Uterus (tissue), 4 donors: Measurements from ENCODE around the gene LPP. TPM values are rescaled to one million over a fixed set of nuclear protein-coding genes. Genes with fewer than 3 reads are reported as not detected.

ENCODE experiments used
- DNase-seq, 2 donors: peaks; one replicate each; pipeline ENCODE4 v3.0.0-alpha.2; 2019 to 2020
- H3K27ac ChIP-seq, 2 donors: fragments of 200-600 bp; sonication (generic); 1 replicate in 1 of 2; 2 replicates in 1 of 2; pipeline ENCODE4 v1.5.1; 2016 to 2018
- H3K27me3 ChIP-seq, 2 donors: fragments of 200-600 bp; sonication (generic); one replicate each; pipeline ENCODE4 v1.5.1; 2018 to 2019; ENCODE audit warnings: control low read depth in 1 of 2
- H3K36me3 ChIP-seq, 2 donors: fragments of 200-600 bp; sonication (generic); one replicate each; pipeline ENCODE4 v1.5.1; 2019; ENCODE audit warnings: control low read depth in 1 of 2
- H3K4me1 ChIP-seq, 2 donors: fragments of 200-600 bp; sonication (generic); one replicate each; pipeline ENCODE4 v1.5.1; 2018 to 2019; ENCODE audit warnings: control low read depth in 1 of 2
- H3K4me3 ChIP-seq, 2 donors: fragments of 200-600 bp; sonication (generic); 1 replicate in 1 of 2; 2 replicates in 1 of 2; pipeline ENCODE4 v1.5.1; 2018 to 2019; ENCODE audit warnings: mild to moderate bottlenecking in 1 of 2
- H3K9me3 ChIP-seq, 2 donors: fragments of 200-600 bp; sonication (generic); one replicate each; pipeline ENCODE4 v1.5.1; 2019; ENCODE audit warnings: control low read depth in 1 of 2
- CTCF ChIP-seq, 4 experiments: fragments of 200-600 bp in 2 of 4; fragments of 450-650 bp in 2 of 4; sonication (generic) in 2 of 4; IDR thresholded peaks; one replicate each; pipeline ENCODE4 v1.5.1; 2016 to 2019; ENCODE audit warnings: antibody characterized with exemption in 4 of 4, mild to moderate bottlenecking in 2 of 4, moderate library complexity in 1 of 4
- POLR2A ChIP-seq, 2 donors: fragments of 450-650 bp; IDR thresholded peaks; one replicate each; pipeline ENCODE4 v1.6.1; 2016; ENCODE audit warnings: antibody characterized with exemption in 2 of 2, mild to moderate bottlenecking in 1 of 2, moderate library complexity in 1 of 2
- intact Hi-C: fragments of 100-400 bp; cut with DNase I; formaldehyde crosslinking; loops from one replicate; pipeline ENCODE4 v1.15.1; 2023; ENCODE audit warnings: low total_unique reads
- total RNA-seq, 4 donors: library from RNA; depleted of rRNA in 3 of 4; stranded (reverse); fragments of >200 nt in 3 of 4; gene quantifications; one replicate each; pipeline versions ENCODE4 v1.1.0 to v1.2.4, GENCODE V29; 2014 to 2023
- donor health status: DM: yes; HTN: yes; CAD: no.

The LPP gene
- total RNA-seq, 4 donors from 2014 or later, result 180 to 1,374 (median 712) TPM

GRCh38 chr3:188888321-188889053 lies 734.5 kb downstream of the LPP start:
- intact Hi-C loops, result no loop called here
- Histone ChIP-seq H3K9me3 (no peaks in the 10 kb centered on the region), H3K27ac (no peak overlapping the region), H3K36me3 (no peaks in the 10 kb centered on the region), H3K27me3 (no peaks in the 10 kb centered on the region), H3K4me1 (no peaks in the 10 kb centered on the region), H3K4me3 (no peak overlapping the region)
- no peak for TF ChIP-seq CTCF (IDR thresholded peaks at IDR 0.05)
- TF ChIP-seq POLR2A (IDR thresholded peaks at IDR 0.05), result no peak
- no peak for DNase-seq

GRCh38 chr3:188889054-188889491 lies 735.1 kb downstream of the LPP start:
- Histone ChIP-seq H3K27me3 (no peaks in the 10 kb centered on the region), H3K27ac (no peak overlapping the region), H3K4me1 (no peaks in the 10 kb centered on the region), H3K9me3 (no peaks in the 10 kb centered on the region), H3K36me3 (no peaks in the 10 kb centered on the region), H3K4me3 (no peak overlapping the region)
- no peak for TF ChIP-seq CTCF (IDR thresholded peaks at IDR 0.05)
- no peak for TF ChIP-seq POLR2A (IDR thresholded peaks at IDR 0.05)
- DNase-seq, result no peak
- intact Hi-C loops, result no loop called here

GRCh38 chr3:188890572-188891270 lies 736.8 kb downstream of the LPP start:
- no peak overlapping the region for H3K4me3 ChIP-seq
- intact Hi-C loops, result no loop called here
- H3K27ac ChIP-seq, result no peak overlapping the region
- H3K36me3 ChIP-seq, result no peaks in the 10 kb centered on the region
- TF ChIP-seq CTCF (IDR thresholded peaks at IDR 0.05) (no peak), POLR2A (IDR thresholded peaks at IDR 0.05) (no peak)
- no peaks in the 10 kb centered on the region for H3K9me3 ChIP-seq
- H3K27me3 ChIP-seq, result no peaks in the 10 kb centered on the region
- H3K4me1 ChIP-seq, result no peaks in the 10 kb centered on the region
- no peak for DNase-seq

- no peak for DNase-seq
- H3K9me3 ChIP-seq, result no peaks in the 10 kb centered on the region
- H3K27ac ChIP-seq, result peak overlapping the region; percentile 19 to 41
- intact Hi-C loops, result no loop called here
- no peaks in the 10 kb centered on the region for H3K27me3 ChIP-seq
- TF ChIP-seq CTCF (IDR thresholded peaks at IDR 0.05) (no peak), POLR2A (IDR thresholded peaks at IDR 0.05) (no peak)
- H3K36me3 ChIP-seq, result no peaks in the 10 kb centered on the region
- H3K4me1 ChIP-seq, result no peaks in the 10 kb centered on the region
- H3K4me3 ChIP-seq, result no peak overlapping the region
Measured at GRCh38 chr3:188899881-188900280, 745.9 kb downstream of the LPP start.

- Histone ChIP-seq H3K4me3 (no peak overlapping the region), H3K36me3 (no peaks in the 10 kb centered on the region), H3K27ac (peak overlapping the region; percentile 19 to 50), H3K27me3 (no peaks in the 10 kb centered on the region), H3K4me1 (no peaks in the 10 kb centered on the region), H3K9me3 (no peaks in the 10 kb centered on the region)
- intact Hi-C loops, result no loop called here
- no peak for TF ChIP-seq POLR2A (IDR thresholded peaks at IDR 0.05)
- no peak for TF ChIP-seq CTCF (IDR thresholded peaks at IDR 0.05)
- no peak for DNase-seq
Measured at GRCh38 chr3:188900421-188900951, 746.5 kb downstream of the LPP start.
